Astrocyte (in vitro differentiated cells and primary cell): ENCODE results near the gene PRTN3. TPM values are rescaled to one million over a fixed set of nuclear protein-coding genes. Genes with fewer than 3 reads are reported as not detected.

Experiments
- DNase-seq: peaks from one replicate; pipeline ENCODE4 v3.0.0-alpha.2; 2010; ENCODE audit warnings: low read depth
- FAIRE-seq: peaks from 2 replicates; lab custom pipeline; 2011; peaks lifted over from hg19 to GRCh38; lab: Jason Lieb, UNC
- H2AFZ ChIP-seq: 2 replicates; pipeline ENCODE4 v1.6.0; 2012; ENCODE audit warnings: low read depth, low read length, inconsistent platforms
- H3K27ac ChIP-seq: 2 replicates; pipeline ENCODE4 v1.5.1; 2011; ENCODE audit warnings: low read depth, low read length, inconsistent platforms
- H3K27me3 ChIP-seq: 2 replicates; pipeline ENCODE4 v1.6.0; 2011; ENCODE audit warnings: low read length, inconsistent platforms; ENCODE audit not compliant: insufficient read depth
- H3K36me3 ChIP-seq: 2 replicates; pipeline ENCODE4 v1.5.1; 2011; ENCODE audit warnings: low read length, inconsistent platforms; ENCODE audit not compliant: insufficient read depth
- H3K4me1 ChIP-seq: 2 replicates; pipeline ENCODE4 v1.5.1; 2011; ENCODE audit warnings: low read length, inconsistent platforms; ENCODE audit not compliant: insufficient read depth
- H3K4me2 ChIP-seq: 2 replicates; pipeline ENCODE4 v1.6.0; 2012; ENCODE audit warnings: low read length, inconsistent platforms
- H3K4me3 ChIP-seq: 2 replicates; pipeline ENCODE4 v1.5.1; 2011; ENCODE audit warnings: low read depth, mild to moderate bottlenecking, low read length, inconsistent platforms; ENCODE audit not compliant: insufficient read depth
- H3K79me2 ChIP-seq: 2 replicates; pipeline ENCODE4 v1.6.0; 2012; ENCODE audit warnings: mild to moderate bottlenecking, low read length, inconsistent platforms; ENCODE audit not compliant: insufficient read depth
- H3K9ac ChIP-seq: 2 replicates; pipeline ENCODE4 v1.6.0; 2012; ENCODE audit warnings: mild to moderate bottlenecking, low read length, inconsistent platforms
- H3K9me3 ChIP-seq: 2 replicates; pipeline ENCODE4 v1.5.1; 2012; ENCODE audit warnings: low read depth, mild to moderate bottlenecking, low read length, inconsistent platforms; ENCODE audit not compliant: insufficient read depth
- H4K20me1 ChIP-seq: 2 replicates; pipeline ENCODE4 v1.6.0; 2012; ENCODE audit warnings: low read length, inconsistent platforms; ENCODE audit not compliant: insufficient read depth
- H3K27ac Mint-ChIP-seq: one replicate; pipeline ENCODE4 v1.8.0; 2021; ENCODE audit warnings: mild to moderate bottlenecking, mixed read lengths; ENCODE audit not compliant: unreplicated experiment
- H3K27me3 Mint-ChIP-seq: one replicate; pipeline ENCODE4 v1.8.0; 2021; ENCODE audit warnings: low read depth, mixed read lengths; ENCODE audit not compliant: unreplicated experiment
- H3K36me3 Mint-ChIP-seq: one replicate; pipeline ENCODE4 v1.8.0; 2021; ENCODE audit warnings: low read depth, mixed read lengths; ENCODE audit not compliant: unreplicated experiment
- H3K4me1 Mint-ChIP-seq: one replicate; pipeline ENCODE4 v1.8.0; 2021; ENCODE audit warnings: low read depth, mixed read lengths; ENCODE audit not compliant: unreplicated experiment
- H3K4me3 Mint-ChIP-seq: one replicate; pipeline ENCODE4 v1.8.0; 2021; ENCODE audit warnings: mild to moderate bottlenecking, moderate library complexity, mixed read lengths; ENCODE audit not compliant: unreplicated experiment
- H3K9me3 Mint-ChIP-seq: one replicate; pipeline ENCODE4 v1.8.0; 2021; ENCODE audit warnings: mild to moderate bottlenecking, mixed read lengths; ENCODE audit not compliant: unreplicated experiment
- CTCF ChIP-seq: IDR thresholded peaks from 2 replicates; pipeline ENCODE4 v1.5.1; 2011; ENCODE audit warnings: low read depth, mild to moderate bottlenecking, inconsistent platforms, low read length, moderate library complexity; ENCODE audit not compliant: insufficient read depth
- EZH2 ChIP-seq: IDR thresholded peaks from 2 replicates; pipeline ENCODE4 v1.6.1; 2012; ENCODE audit warnings: mild to moderate bottlenecking, low read length, inconsistent platforms; ENCODE audit not compliant: insufficient read depth
- total RNA-seq: library from RNA; stranded (reverse); gene quantifications from 2 replicates; pipeline ENCODE4 v1.2.1, GENCODE V29; 2021

The PRTN3 gene
- total RNA-seq, 1 donor from 2014 or later: not detected

- DNase-seq (no peak), FAIRE-seq (no peak)
- H3K9me3 ChIP-seq: no peaks in the 10 kb centered on the region
- H3K36me3 ChIP-seq: no peaks in the 10 kb centered on the region
- H3K27me3 ChIP-seq: no peaks in the 10 kb centered on the region
- peak overlapping the region; percentile 96 for H3K4me2 ChIP-seq
- Mint-ChIP-seq H3K36me3 (peaks cover 13% of the 10 kb centered on the region), H3K9me3 (no peaks in the 10 kb centered on the region), H3K4me1 (no peaks in the 10 kb centered on the region), H3K27me3 (no peaks in the 10 kb centered on the region), H3K27ac (peak overlapping the region; percentile 62), H3K4me3 (peak overlapping the region; percentile 88)
- H3K4me1 ChIP-seq: no peaks in the 10 kb centered on the region
- H4K20me1 ChIP-seq: peaks cover 9% of the 10 kb centered on the region
- peaks cover 23% of the 10 kb centered on the region for H3K79me2 ChIP-seq
- peak overlapping the region; percentile 87 for H3K4me3 ChIP-seq
- H3K27ac ChIP-seq: peak overlapping the region; percentile 12
- peak overlapping the region; percentile 91 for H3K9ac ChIP-seq
- H2AFZ ChIP-seq: no peak overlapping the region
- TF ChIP-seq CTCF: no peak
- no peak for TF ChIP-seq EZH2
Measured at GRCh38 chr19:892243-892893, 51.6 kb downstream of the PRTN3 start.

GRCh38 chr19:892894-893689 is 52.3 kb downstream of the PRTN3 start, which contains the start of the genes MED16 and RNU6-9:
TSS of gene MED16 (minus strand) at chr19:893187. CDS start at chr19:891131, 2,056 bp downstream.
TSS of gene RNU6-9 (plus strand) at chr19:893484.
- Mint-ChIP-seq H3K4me3 (peak within 1 kb of the TSS; percentile 88), H3K27ac (peak within 1 kb of the TSS; percentile 99), H3K27me3 (no peaks in the 10 kb centered on the region), H3K9me3 (no peaks in the 10 kb centered on the region), H3K36me3 (peaks cover 13% of the 10 kb centered on the region), H3K4me1 (no peaks in the 10 kb centered on the region)
- peak within 1 kb of the TSS; percentile 92 for H3K27ac ChIP-seq
- no peaks in the 10 kb centered on the region for H3K27me3 ChIP-seq
- H3K79me2 ChIP-seq: peaks cover 23% of the 10 kb centered on the region
- no peaks in the 10 kb centered on the region for H3K9me3 ChIP-seq
- H2AFZ ChIP-seq: peak within 1 kb of the TSS; percentile 93
- H3K4me3 ChIP-seq: peak within 1 kb of the TSS; percentile 87
- H3K4me1 ChIP-seq: no peaks in the 10 kb centered on the region
- TF ChIP-seq CTCF: no peak
- no peak for TF ChIP-seq EZH2
- H3K4me2 ChIP-seq: peak within 1 kb of the TSS; percentile 96
- H3K36me3 ChIP-seq: no peaks in the 10 kb centered on the region
- H3K9ac ChIP-seq: peak within 1 kb of the TSS; percentile 91
- DNase-seq (peak; percentile 71), FAIRE-seq (no peak)
- H4K20me1 ChIP-seq: peaks cover 9% of the 10 kb centered on the region
